HCT116 (cell line): ENCODE data around the gene CXorf38. TPM values are rescaled to one million over a fixed set of nuclear protein-coding genes. Genes with fewer than 3 reads are reported as not detected.
"Not testable (repeated sequence)": the region's sequence is repeated elsewhere in the genome, so short reads cannot be mapped to it uniquely, and the experiment has no call there.

Source experiments
- ATAC-seq: fragments of 200-7000 bp; cut with Tn5 transposase; 2 replicates; pipeline ENCODE4 v1.9.1; 2020; ENCODE audit warnings: mild to moderate bottlenecking, moderate library complexity
- BruUV-seq: library from RNA; stranded (reverse); fragments of 400-500 nt; replicated peaks from 2 replicates; lab custom pipeline; 2021; lab: Mats Ljungman, UMichigan
- CTCF ChIA-PET: fragments of 300-600 bp; sonication (Branson Sonifier 250); formaldehyde crosslinking; loops from one replicate; lab custom pipeline; 2021; ENCODE audit warnings: antibody characterized with exemption; lab: Charles Lee
- POLR2A ChIA-PET: fragments of 300-600, 350-600 bp; sonication (Branson Sonifier 250); formaldehyde crosslinking; loops from one replicate; lab custom pipeline; 2021; ENCODE audit warnings: antibody characterized with exemption; lab: Charles Lee
- RAD21 ChIA-PET, 2 experiments: fragments of 300-600 bp; sonication (Branson Sonifier 250); formaldehyde crosslinking; loops; one replicate each; lab custom pipeline; 2023; ENCODE audit warnings: low total read pairs in 2 of 2; ENCODE audit not compliant: uncharacterized antibody in 2 of 2, unreplicated experiment in 2 of 2, low non-redundant PET in 1 of 2; lab: Charles Lee
- DNase-seq: peaks from one replicate; pipeline ENCODE4 v3.0.0-alpha.2; 2010; ENCODE audit warnings: low read depth, low spot score
- H2AFZ ChIP-seq: fragments of 200-600 bp; shearing (Covaris generic), sonication (generic); 2 replicates; pipeline ENCODE4 v1.6.1; 2017; ENCODE audit warnings: low read depth, mixed run types, mixed read lengths, antibody characterized with exemption, low read length; ENCODE audit not compliant: poor library complexity, severe bottlenecking
- H3K27ac ChIP-seq: 2 replicates; pipeline ENCODE4 v1.5.1; 2012; ENCODE audit warnings: low read depth, low read length
- H3K27me3 ChIP-seq: fragments of 200-600 bp; sonication (generic); 2 replicates; pipeline ENCODE4 v1.6.1; 2016; ENCODE audit warnings: mixed run types, low read length, mixed read lengths; ENCODE audit not compliant: insufficient read depth
- H3K36me3 ChIP-seq, 2 experiments: fragments of 200-500 bp in 1 of 2; fragments of 200-600 bp in 1 of 2; sonication (Bioruptor generic) in 1 of 2; sonication (generic) in 1 of 2; 2 replicates each; pipeline versions ENCODE4 v1.5.1 to v1.6.1; 2014 to 2016; ENCODE audit warnings: low read length in 2 of 2, inconsistent platforms in 1 of 2, mixed read lengths in 1 of 2, mixed run types in 1 of 2; ENCODE audit not compliant: insufficient read depth in 2 of 2, control insufficient read depth in 1 of 2
- H3K4me1 ChIP-seq, 2 experiments: fragments of 200-600 bp in 1 of 2; sonication (generic) in 1 of 2; 2 replicates each; pipeline versions ENCODE4 v1.5.1 to v1.6.1; 2012 to 2017; ENCODE audit warnings: low read length in 2 of 2, inconsistent platforms in 1 of 2, mild to moderate bottlenecking in 1 of 2, mixed read lengths in 1 of 2, mixed run types in 1 of 2, moderate library complexity in 1 of 2; ENCODE audit not compliant: insufficient read depth in 2 of 2, control insufficient read depth in 1 of 2
- H3K4me2 ChIP-seq: fragments of 200-600 bp; sonication (generic); 2 replicates; pipeline ENCODE4 v1.6.1; 2017; ENCODE audit warnings: mixed run types, low read length, mixed read lengths
- H3K4me3 ChIP-seq, 2 experiments: fragments of 200-600 bp in 1 of 2; sonication (generic) in 1 of 2; replicated peaks in 1 of 2; 2 replicates each; pipeline ENCODE4 v1.5.1; 2011 to 2016; ENCODE audit warnings: low read length in 2 of 2, control low read depth in 1 of 2, low read depth in 1 of 2, mild to moderate bottlenecking in 1 of 2, mixed read lengths in 1 of 2, mixed run types in 1 of 2
- H3K79me2 ChIP-seq: fragments of 200-600 bp; sonication (generic); 2 replicates; pipeline ENCODE4 v1.6.1; 2017; ENCODE audit warnings: mild to moderate bottlenecking, mixed run types, low read length, moderate library complexity, mixed read lengths; ENCODE audit not compliant: insufficient read depth
- H3K9ac ChIP-seq: fragments of 200-600 bp; sonication (generic); 2 replicates; pipeline ENCODE4 v1.6.1; 2016; ENCODE audit warnings: low read length, mixed read lengths
- H3K9me2 ChIP-seq: fragments of 200-600 bp; sonication (generic), shearing (Covaris generic); 2 replicates; pipeline ENCODE4 v1.6.1; 2017; ENCODE audit warnings: mixed run types, mild to moderate bottlenecking, moderate library complexity; ENCODE audit not compliant: insufficient read depth
- H3K9me3 ChIP-seq, 2 experiments: fragments of 200-500 bp in 1 of 2; fragments of 200-600 bp in 1 of 2; sonication (Bioruptor generic) in 1 of 2; sonication (generic) in 1 of 2; 2 replicates each; pipeline ENCODE4 v1.6.1; 2014 to 2017; ENCODE audit warnings: low read length in 2 of 2, mixed read lengths in 2 of 2, inconsistent platforms in 1 of 2, low read depth in 1 of 2, mild to moderate bottlenecking in 1 of 2, mixed run types in 1 of 2, moderate library complexity in 1 of 2; ENCODE audit not compliant: control insufficient read depth in 1 of 2, insufficient read depth in 1 of 2
- H4K20me1 ChIP-seq: fragments of 200-600 bp; sonication (generic), shearing (Covaris generic); 2 replicates; pipeline ENCODE4 v1.6.1; 2017; ENCODE audit warnings: mixed run types, mild to moderate bottlenecking, moderate library complexity; ENCODE audit not compliant: insufficient read depth
- CBX3 ChIP-seq: IDR thresholded peaks from 2 replicates; pipeline ENCODE4 v1.6.1; 2012; ENCODE audit warnings: low read depth
- CEBPB ChIP-seq: IDR thresholded peaks from 2 replicates; pipeline ENCODE4 v1.6.1; 2012; ENCODE audit warnings: low read depth
- CTCF ChIP-seq, 3 experiments: fragments of 200-600 bp in 1 of 3; sonication (generic) in 1 of 3; IDR thresholded peaks in 2 of 3; conservative IDR thresholded peaks in 1 of 3; 2 replicates each; pipeline ENCODE4 v1.5.1; 2012 to 2017; ENCODE audit warnings: low read depth in 2 of 3, low read length in 2 of 3, antibody characterized with exemption in 1 of 3, borderline replicate concordance in 1 of 3, control low read depth in 1 of 3, mild to moderate bottlenecking in 1 of 3, mixed read lengths in 1 of 3, mixed run types in 1 of 3, moderate library complexity in 1 of 3; ENCODE audit not compliant: insufficient read depth in 1 of 3
- EZH2 ChIP-seq: fragments of 200-600 bp; sonication (generic); IDR thresholded peaks from 2 replicates; pipeline ENCODE4 v1.6.1; 2017; ENCODE audit warnings: antibody characterized with exemption, mixed run types
- JUND ChIP-seq: IDR thresholded peaks from 2 replicates; pipeline ENCODE4 v1.6.1; 2012
- POLR2A ChIP-seq: IDR thresholded peaks from 2 replicates; pipeline ENCODE4 v1.7.0; 2011; ENCODE audit warnings: borderline replicate concordance; ENCODE audit not compliant: insufficient read depth, insufficient read length; ENCODE audit errors: extremely low read depth
- POLR2AphosphoS5 ChIP-seq: IDR thresholded peaks from 2 replicates; pipeline ENCODE4 v1.6.1; 2011; ENCODE audit warnings: mild to moderate bottlenecking, low read depth, low read length, moderate library complexity
- REST ChIP-seq: IDR thresholded peaks from 2 replicates; pipeline ENCODE4 v1.6.1; 2012; ENCODE audit warnings: low read depth
- SIN3A ChIP-seq: IDR thresholded peaks from 2 replicates; pipeline ENCODE4 v1.6.1; 2012; ENCODE audit warnings: low read depth
- SP1 ChIP-seq: IDR thresholded peaks from 2 replicates; pipeline ENCODE4 v1.6.1; 2012; ENCODE audit warnings: low read depth
- SRF ChIP-seq: IDR thresholded peaks from 2 replicates; pipeline ENCODE4 v1.6.1; 2012; ENCODE audit warnings: low read depth
- ZBTB33 ChIP-seq: IDR thresholded peaks from 2 replicates; pipeline ENCODE4 v1.6.1; 2011; ENCODE audit warnings: mild to moderate bottlenecking, low read length, moderate library complexity; ENCODE audit not compliant: insufficient replicate concordance; ENCODE audit errors: extremely low read depth
- ZNF274 ChIP-seq: fragments of 200-500 bp; sonication (Bioruptor generic); IDR thresholded peaks from 2 replicates; pipeline ENCODE4 v1.6.1; 2014; ENCODE audit warnings: mild to moderate bottlenecking, low read depth, low read length, inconsistent platforms
- intact Hi-C: fragments of 100-400 bp; cut with micrococcal nuclease; formaldehyde crosslinking; loops from 2 replicates; pipeline ENCODE4 v1.10.0; 2022
- total RNA-seq: library from RNA; stranded (reverse); gene quantifications from one replicate; pipeline ENCODE4 v1.2.1, GENCODE V29; 2021; ENCODE audit not compliant: unreplicated experiment

The CXorf38 gene
- total RNA-seq, 1 experiment from 2014 or later, result 11.5 TPM

- Histone ChIP-seq H4K20me1 (no peaks in the 10 kb centered on the region), H3K27me3 (no peaks in the 10 kb centered on the region), H3K79me2 (peaks cover 11% of the 10 kb centered on the region), H3K4me2 (no peak overlapping the region), H2AFZ (no peak overlapping the region), H3K9ac (no peak overlapping the region), H3K36me3 (no peaks in the 10 kb centered on the region), H3K4me1 (peaks cover 0 to 11% of the 10 kb centered on the region in 2 experiments; a peak in 2 of 4 replicates), H3K9me2 (no peaks in the 10 kb centered on the region)
- BruUV-seq, result no TSS peak
- no peak for ATAC-seq
- DNase-seq, result no peak
- TF ChIP-seq SIN3A, result no peak
- TF ChIP-seq ZBTB33, result no peak
- TF ChIP-seq ZNF274, result no peak
- no peak for TF ChIP-seq REST
- TF ChIP-seq POLR2AphosphoS5, result no peak
- no peak for TF ChIP-seq EZH2
- TF ChIP-seq CEBPB, result no peak
- no peak for TF ChIP-seq CBX3
- no peak for TF ChIP-seq JUND
- TF ChIP-seq SP1, result no peak
- no peak for TF ChIP-seq SRF
- no peak for TF ChIP-seq CTCF (IDR thresholded peaks at IDR 0.05 in 2 of 3, conservative IDR thresholded peaks at IDR 0.05 in 1 of 3; ENCODE audit: borderline replicate concordance in 1 of 3, insufficient read depth in 1 of 3, low read depth in 2 of 3, low read length in 2 of 3)
- TF ChIP-seq POLR2A, result no peak
- TF ChIP-seq, all 23 proteins: peak for 0
- intact Hi-C loops, result no loop called here
- H3K27ac ChIP-seq, result no peak overlapping the region
- no peaks in the 10 kb centered on the region for H3K9me3 ChIP-seq
- no peak overlapping the region for H3K4me3 ChIP-seq
- ChIA-PET CTCF (no interaction called here), RAD21 (no interaction called here), POLR2A (no interaction called here)
These were observed 64.5 kb downstream of the CXorf38 start for GRCh38 chrX:40582811-40583210.

GRCh38 chrX:40582178-40582577 lies 65.2 kb downstream of the CXorf38 start:
- POLR2A ChIA-PET, H2AFZ ChIP-seq, RAD21 ChIA-PET, intact Hi-C loops, H3K9ac ChIP-seq, BruUV-seq, H3K27me3 ChIP-seq, H3K27ac ChIP-seq, H3K9me3 ChIP-seq, H4K20me1 ChIP-seq, CTCF ChIA-PET, H3K36me3 ChIP-seq, DNase-seq, ATAC-seq, H3K9me2 ChIP-seq: not testable (repeated sequence)
- Histone ChIP-seq H3K4me1 (peaks cover 0 to 11% of the 10 kb centered on the region in 2 experiments; a peak in 2 of 4 replicates), H3K4me2 (peak overlapping the region; percentile 79), H3K79me2 (peaks cover 11% of the 10 kb centered on the region), H3K4me3 (peak overlapping the region; percentile 64 to 70; a peak in 2 of 4 replicates)
